Pancreas (tissue), 10 donors: ENCODE data around the gene ITPRIPL2. TPM values are rescaled to one million over a fixed set of nuclear protein-coding genes. Genes with fewer than 3 reads are reported as not detected.

Experiments
- ATAC-seq, 4 donors: fragments of 200-7000 bp; cut with Tn5 transposase; one replicate each; pipeline versions ENCODE4 v1.8.0 to v1.9.1; 2020; ENCODE audit warnings: mild to moderate bottlenecking in 4 of 4, moderate library complexity in 4 of 4
- DNase-seq, 6 donors: peaks; one replicate each; pipeline ENCODE4 v3.0.0-alpha.2; 2020
- FAIRE-seq: peaks from 2 replicates; lab custom pipeline; 2012; peaks lifted over from hg19 to GRCh38; lab: Jason Lieb, UNC
- H3K27ac ChIP-seq, 4 donors: fragments of 200-600 bp; sonication (generic); 1 replicate in 3 of 4; 2 replicates in 1 of 4; pipeline versions ENCODE4 v1.5.0 to v1.8.0; 2020
- H3K27me3 ChIP-seq, 4 donors: fragments of 200-600 bp; one replicate each; pipeline ENCODE4 v1.8.0; 2021
- H3K36me3 ChIP-seq, 3 donors: fragments of 200-600 bp; sonication (generic) in 1 of 3; one replicate each; pipeline versions ENCODE4 v1.5.0 to v1.8.0; 2020 to 2021
- H3K4me1 ChIP-seq, 3 donors: fragments of 200-600 bp; one replicate each; pipeline ENCODE4 v1.8.0; 2021
- H3K4me3 ChIP-seq, 4 donors: fragments of 200-600 bp; sonication (generic) in 2 of 4; one replicate each; pipeline versions ENCODE4 v1.5.0 to v1.8.0; 2020 to 2021
- H3K9me3 ChIP-seq, 4 donors: fragments of 200-600 bp; one replicate each; pipeline ENCODE4 v1.8.0; 2021
- CTCF ChIP-seq, 4 donors: fragments of 200-600 bp; sonication (generic) in 3 of 4; IDR thresholded peaks; one replicate each; pipeline versions ENCODE4 v1.5.0 to v1.8.0; 2021; ENCODE audit warnings: antibody characterized with exemption in 4 of 4
- WGBS, 2 donors: extraction: QIAGEN DNeasy Blood & Tissue Kit; methylation state at CpG; one replicate each; pipeline ENCODE4 v1.1.7; 2013; 5-methylcytosine and 5-hydroxymethylcytosine counted together
- intact Hi-C, 3 donors: fragments of 100-400 bp; cut with DNase I; formaldehyde crosslinking; loops; one replicate each; pipeline versions ENCODE4 v1.11.1 to v1.14.2; 2022
- polyA plus RNA-seq, 2 donors: library from polyadenylated mRNA; stranded (reverse); fragments of 200-250 nt; gene quantifications; one replicate each; pipeline ENCODE4 v1.2.3, GENCODE V29; 2013
- total RNA-seq, 6 donors: library from RNA; stranded (reverse); fragmentation: NEBNext Ultra II Directional in 4 of 6; extraction: Animal tissue kit (Norgen Biotek cat#: 25700) in 4 of 6; gene quantifications; one replicate each; pipeline versions ENCODE4 v1.2.1 to v1.2.4, GENCODE V29; 2021 to 2023
- donor health status: healthy with polysubstance abuse.
- donor health status: DM: no; HTN: no; CAD: no; lungs with moderate emphysema.
- donor health status: DM: no; HTN: no; CAD: no.
- donor health status: control.
- donor health status: control.
- donor health status: Bipolar disorder and iron deficiency.
- donor health status: DM: yes; HTN: yes; CAD: no.
- donor health status: DM: no; HTN: no; CAD: no.
- donor health status: DM: no; HTN: no; CAD: no.
- donor health status: DM: yes; HTN: yes; CAD: no.

The ITPRIPL2 gene
- total and polyA plus RNA-seq, 8 donors = 4.0 to 36.2 (median 19.8) TPM

DNA sequence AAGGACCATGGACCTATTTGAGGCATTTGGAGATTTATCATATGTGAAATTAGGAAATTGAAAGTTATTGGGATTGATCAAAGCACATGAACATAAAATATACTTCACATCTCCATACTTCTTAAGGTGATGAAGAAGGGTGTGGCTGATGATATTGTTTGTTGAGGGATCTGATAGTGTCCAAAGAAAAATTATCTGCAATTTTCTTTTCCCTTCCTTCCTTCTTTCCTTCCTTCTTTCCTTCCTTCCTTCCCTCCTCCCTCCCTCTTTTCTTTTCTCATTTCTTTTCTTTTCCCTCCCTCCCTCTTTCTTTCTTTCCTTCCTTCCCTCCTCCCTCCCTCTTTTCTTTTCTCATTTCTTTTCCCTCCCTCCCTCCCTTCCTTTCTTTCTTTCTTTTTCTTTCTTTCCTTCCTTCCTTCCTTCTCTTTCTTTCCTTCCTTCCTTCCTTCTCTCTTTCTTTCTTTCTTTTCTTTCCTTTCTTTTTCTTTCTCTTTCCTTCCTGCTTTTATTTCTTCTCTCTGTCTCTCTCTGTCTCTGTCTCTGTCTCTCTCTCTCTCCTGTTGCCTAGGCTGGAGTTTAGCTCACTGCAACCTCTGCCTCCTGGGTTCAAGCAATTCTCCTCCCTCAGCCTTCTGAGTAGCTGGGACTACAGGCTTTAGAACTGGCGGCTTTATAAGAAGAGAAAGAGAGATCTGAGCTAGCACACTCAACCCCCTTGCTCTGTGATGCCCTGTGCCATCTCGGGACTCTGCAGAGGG is 20.9 kb upstream of the ITPRIPL2 start:
- no peak for ATAC-seq
- Histone ChIP-seq H3K27ac (no peak overlapping the region), H3K4me3 (no peak overlapping the region), H3K4me1 (peaks cover 0 to 4% (median 0%) of the 10 kb centered on the region in 3 donors), H3K27me3 (no peaks in the 10 kb centered on the region), H3K36me3 (no peaks in the 10 kb centered on the region), H3K9me3 (no peaks in the 10 kb centered on the region)
- intact Hi-C loops = loop anchor here in 2 of 3 donors (10.0 kb wide), 2 partner anchors 412 to 422 kb away; no protein-coding TSS in a partner anchor
- WGBS, 2 donors = 74 to 77% methylated on average over 2 of the region's 2 CpGs
- no peak for TF ChIP-seq CTCF (IDR thresholded peaks at IDR 0.05)
- DNase-seq = no peak
- FAIRE-seq = no peak

DNA sequence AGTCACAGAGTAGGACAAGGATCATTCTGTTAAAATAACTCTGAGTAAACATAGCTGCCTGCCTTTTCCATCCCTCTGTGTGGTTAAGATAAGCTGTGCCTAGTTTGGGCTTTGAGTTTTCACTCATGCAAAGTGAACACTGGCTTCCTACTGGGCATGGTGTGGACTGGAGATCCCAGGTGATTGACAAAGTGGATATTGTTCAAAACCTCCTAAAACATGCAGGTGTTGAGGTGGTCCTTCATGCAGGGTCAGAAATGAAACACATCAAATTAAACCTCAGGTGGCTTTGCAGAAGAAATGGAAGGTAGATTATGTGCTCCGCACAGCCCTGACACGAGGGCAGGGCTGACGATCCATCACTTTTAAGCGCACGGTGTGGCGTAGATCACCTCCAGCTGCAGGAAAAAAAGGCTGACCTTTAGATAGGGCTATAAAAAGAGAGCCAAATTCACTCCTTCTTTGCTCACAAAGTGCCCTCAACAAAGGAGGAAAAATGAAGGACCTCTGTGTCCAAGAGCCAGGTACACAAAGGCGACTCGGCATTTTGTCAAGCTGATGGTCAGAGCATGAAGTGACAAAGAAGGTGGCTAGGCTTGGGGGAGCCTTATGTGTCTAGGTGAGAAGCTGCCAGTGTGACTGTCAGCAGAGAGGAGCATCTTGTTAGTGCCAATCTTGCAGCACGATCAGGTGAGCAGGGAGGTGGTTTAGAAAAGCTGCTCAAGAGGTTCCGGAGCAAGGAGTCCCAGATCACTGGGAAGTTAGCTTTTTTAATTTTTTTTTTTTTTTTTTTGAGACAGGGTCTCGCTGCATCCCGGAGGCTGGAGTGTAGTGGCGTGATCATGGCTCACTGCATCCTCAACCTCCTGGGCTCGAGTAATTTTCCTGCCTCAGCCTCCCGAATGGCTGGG is 19.9 kb upstream of the ITPRIPL2 start:
- H3K27me3 ChIP-seq = no peaks in the 10 kb centered on the region
- H3K27ac ChIP-seq = no peak overlapping the region
- H3K9me3 ChIP-seq = no peaks in the 10 kb centered on the region
- FAIRE-seq = no peak
- ATAC-seq = peak in 3 of 4 donors; percentile 21 to 65 (median 22)
- 66 to 71% methylated on average over 15 of the region's 15 CpGs for WGBS, 2 donors
- intact Hi-C loops = loop anchor here in 2 of 3 donors (10.0 kb wide), 2 partner anchors 411 to 421 kb away; no protein-coding TSS in a partner anchor
- no peak for TF ChIP-seq CTCF (IDR thresholded peaks at IDR 0.05)
- H3K4me3 ChIP-seq = no peak overlapping the region
- DNase-seq = no peak
- H3K36me3 ChIP-seq = no peaks in the 10 kb centered on the region
- H3K4me1 ChIP-seq = peaks cover 0 to 4% (median 0%) of the 10 kb centered on the region in 3 donors

- no peak for TF ChIP-seq CTCF (IDR thresholded peaks at IDR 0.05)
- Histone ChIP-seq H3K4me1 (peaks cover 0 to 4% (median 0%) of the 10 kb centered on the region in 3 donors), H3K36me3 (no peaks in the 10 kb centered on the region), H3K27me3 (no peaks in the 10 kb centered on the region), H3K27ac (no peak overlapping the region), H3K4me3 (no peak overlapping the region), H3K9me3 (no peaks in the 10 kb centered on the region)
- DNase-seq (peak in 2 of 6 donors; percentile 38 to 42), ATAC-seq (peak; percentile 84 to 89 (median 88)), FAIRE-seq (no peak)
- intact Hi-C loops = loop anchor here in 2 of 3 donors (10.0 kb wide), 2 partner anchors 410 to 420 kb away; no protein-coding TSS in a partner anchor
- 58 to 64% methylated on average over 11 of the region's 11 CpGs for WGBS, 2 donors
Observed at GRCh38 chr16:19094542-19095365, 19.0 kb upstream of the ITPRIPL2 start.

- no peak for TF ChIP-seq CTCF (IDR thresholded peaks at IDR 0.05)
- H3K9me3 ChIP-seq = no peaks in the 10 kb centered on the region
- no peak for ATAC-seq
- no peaks in the 10 kb centered on the region for H3K36me3 ChIP-seq
- WGBS, 2 donors = 90 to 97% methylated on average over 5 of the region's 5 CpGs
- intact Hi-C loops = loop anchor here in 2 of 3 donors (10.0 kb wide), 2 partner anchors 409 to 419 kb away; no protein-coding TSS in a partner anchor
- H3K27me3 ChIP-seq = no peaks in the 10 kb centered on the region
- H3K4me1 ChIP-seq = peaks cover 0 to 4% (median 0%) of the 10 kb centered on the region in 3 donors
- DNase-seq = no peak
- no peak overlapping the region for H3K4me3 ChIP-seq
- H3K27ac ChIP-seq = no peak overlapping the region
- FAIRE-seq = no peak
Observed at GRCh38 chr16:19095654-19096053, 18.1 kb upstream of the ITPRIPL2 start.
